B cell (primary cell): Measurements from ENCODE around the gene UBE2E3. TPM values are rescaled to one million over a fixed set of nuclear protein-coding genes. Genes with fewer than 3 reads are reported as not detected.

ENCODE experiments used
- ATAC-seq: fragments of 200-7000 bp; cut with Tn5 transposase; one replicate; pipeline ENCODE4 v1.10.0; 2021; ENCODE audit warnings: low read depth, mild to moderate bottlenecking, moderate number of reproducible peaks, moderate library complexity
- CTCF ChIA-PET: fragments of 350-600 bp; sonication (Branson Sonifier 250); formaldehyde crosslinking; loops from one replicate; lab custom pipeline; 2021; ENCODE audit warnings: antibody characterized with exemption, inconsistent platforms; lab: Charles Lee
- POLR2A ChIA-PET: fragments of 350-600 bp; sonication (Branson Sonifier 250); formaldehyde crosslinking; loops from one replicate; lab custom pipeline; 2021; ENCODE audit warnings: antibody characterized with exemption; lab: Charles Lee
- DNase-seq: peaks from one replicate; pipeline ENCODE4 v3.0.0; 2013
- H2AFZ ChIP-seq: 2 replicates; pipeline ENCODE4 v1.6.1; 2012; ENCODE audit warnings: mild to moderate bottlenecking, low read depth, low read length; ENCODE audit not compliant: insufficient read depth, poor library complexity, severe bottlenecking
- H3K27ac ChIP-seq, 2 donors: 1 replicate in 1 of 2; 2 replicates in 1 of 2; pipeline ENCODE4 v1.5.1; 2012 to 2013; ENCODE audit warnings: low read length in 2 of 2, mild to moderate bottlenecking in 2 of 2, moderate library complexity in 1 of 2
- H3K27me3 ChIP-seq, 4 experiments: fragments of 200-600 bp in 1 of 4; sonication (generic) in 1 of 4; replicated peaks in 1 of 4; 1 replicate in 2 of 4; 2 replicates in 2 of 4; pipeline versions ENCODE4 v1.6.1 to v1.7.0; 2013 to 2016; ENCODE audit warnings: low read length in 3 of 4, mild to moderate bottlenecking in 2 of 4, mixed read lengths in 1 of 4, moderate library complexity in 1 of 4; ENCODE audit not compliant: insufficient read depth in 4 of 4, control insufficient read depth in 3 of 4; ENCODE audit errors: control extremely low read depth in 1 of 4
- H3K36me3 ChIP-seq, 2 experiments: replicated peaks in 1 of 2; 1 replicate in 1 of 2; 2 replicates in 1 of 2; pipeline versions ENCODE4 v1.6.1 to v1.7.1; 2013; ENCODE audit warnings: low read length in 1 of 2; ENCODE audit not compliant: insufficient read depth in 2 of 2, control insufficient read depth in 1 of 2; ENCODE audit errors: control extremely low read depth in 1 of 2, extremely low read depth in 1 of 2
- H3K4me1 ChIP-seq, 2 donors: fragments of 200-600 bp in 1 of 2; sonication (generic) in 1 of 2; 1 replicate in 1 of 2; 2 replicates in 1 of 2; pipeline versions ENCODE4 v1.5.1 to v1.6.1; 2013 to 2017; ENCODE audit warnings: low read length in 2 of 2; ENCODE audit not compliant: control insufficient read depth in 2 of 2, insufficient read depth in 2 of 2
- H3K4me2 ChIP-seq: replicated peaks from 2 replicates; pipeline ENCODE3; 2012; ENCODE audit warnings: mild to moderate bottlenecking, low read depth, low read length; ENCODE audit not compliant: poor library complexity, severe bottlenecking
- H3K4me3 ChIP-seq, 5 experiments: fragments of 200-600 bp in 1 of 5; sonication (generic) in 1 of 5; 1 replicate in 3 of 5; 2 replicates in 2 of 5; pipeline versions ENCODE4 v1.5.1 to v1.7.0; 2011 to 2016; ENCODE audit warnings: low read length in 4 of 5, mild to moderate bottlenecking in 4 of 5, low read depth in 2 of 5, control low read depth in 1 of 5, moderate library complexity in 1 of 5; ENCODE audit not compliant: insufficient read depth in 1 of 5; ENCODE audit errors: control extremely low read depth in 1 of 5, extremely low read depth in 1 of 5
- H3K79me2 ChIP-seq: fragments of 200-600 bp; sonication (generic); one replicate; pipeline ENCODE4 v1.6.0; 2016; ENCODE audit warnings: low read length; ENCODE audit not compliant: control insufficient read depth, insufficient read depth
- H3K9ac ChIP-seq: fragments of 200-600 bp; sonication (generic); 2 replicates; pipeline ENCODE4 v1.6.1; 2017; ENCODE audit warnings: mild to moderate bottlenecking, low read length, moderate library complexity
- H3K9me3 ChIP-seq, 3 donors: one replicate each; pipeline versions ENCODE4 v1.6.1 to v1.7.1; 2013; ENCODE audit warnings: low read length in 2 of 3; ENCODE audit not compliant: control insufficient read depth in 2 of 3, insufficient read depth in 1 of 3; ENCODE audit errors: control extremely low read depth in 1 of 3
- H4K20me1 ChIP-seq: 2 replicates; pipeline ENCODE4 v1.6.0; 2012; ENCODE audit warnings: mild to moderate bottlenecking, low read length; ENCODE audit not compliant: insufficient read depth, control insufficient read depth, poor library complexity, severe bottlenecking
- H3K27ac Mint-ChIP-seq: one replicate; pipeline ENCODE4 v1.8.0; 2021; ENCODE audit warnings: mixed read lengths
- H3K27me3 Mint-ChIP-seq: one replicate; pipeline ENCODE4 v1.8.0; 2021; ENCODE audit warnings: mixed read lengths
- H3K4me1 Mint-ChIP-seq: one replicate; pipeline ENCODE4 v1.8.0; 2021; ENCODE audit warnings: mixed read lengths
- H3K4me3 Mint-ChIP-seq: one replicate; pipeline ENCODE4 v1.8.0; 2021; ENCODE audit warnings: mixed read lengths
- H3K9me3 Mint-ChIP-seq: one replicate; pipeline ENCODE4 v1.8.0; 2022; ENCODE audit warnings: mixed read lengths; ENCODE audit not compliant: insufficient read depth
- WGBS: methylation state at CpG from one replicate; pipeline ENCODE4 v1.1.5; 2013; ENCODE audit warnings: missing lambda C conversion rate; ENCODE audit not compliant: insufficient coverage; 5-methylcytosine and 5-hydroxymethylcytosine counted together
- intact Hi-C: fragments of 100-400 bp; cut with micrococcal nuclease; formaldehyde crosslinking; loops from one replicate; pipeline ENCODE4 v1.10.0; 2022
- polyA plus RNA-seq: library from polyadenylated mRNA; depleted of rRNA; stranded (reverse); fragments of >200 nt; gene quantifications from 2 replicates; pipeline ENCODE4 v1.2.3, GENCODE V29; 2012
- total RNA-seq, 2 donors: library from RNA; stranded (reverse); fragments of 120-200 nt in 1 of 2; gene quantifications; 1 replicate in 1 of 2; 2 replicates in 1 of 2; pipeline versions ENCODE4 v1.2.3 to v1.2.4, GENCODE V29; 2013 to 2022
- TF ChIP-seq, protein P1 (sequence below): fragments of 200-600 bp; IDR thresholded peaks from one replicate; pipeline ENCODE4 v1.8.0; 2022; ENCODE audit warnings: antibody characterized with exemption, mild to moderate bottlenecking

The UBE2E3 gene
- total and polyA plus RNA-seq, 2 donors (not counting 1 experiment from before 2014, with no cell fraction given) = 26.7 to 31.6 TPM

DNA sequence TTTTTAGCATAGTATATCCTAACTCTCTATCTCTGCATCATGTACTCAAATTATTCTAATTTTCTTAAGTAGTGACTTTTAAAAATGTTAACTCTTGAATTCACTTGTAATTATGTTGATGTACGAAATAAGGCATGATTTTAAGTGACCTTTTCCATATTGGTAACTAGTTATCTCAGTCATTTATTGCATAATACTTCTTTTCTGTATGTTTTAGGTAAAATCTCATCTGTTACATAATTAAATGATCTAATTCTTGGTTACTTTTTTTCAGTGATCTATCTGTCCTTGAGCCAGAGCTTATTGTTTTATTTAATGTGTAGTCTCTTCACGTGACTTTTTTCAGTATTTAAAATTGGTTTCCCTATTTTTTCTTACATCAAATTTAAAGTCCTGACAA lies 4.8 kb upstream of the UBE2E3 start:
- no CpG with 5 or more reads among the region's 2 CpGs for WGBS

More for the DNA sequence above, 4.8 kb upstream of the UBE2E3 start:
- H3K79me2 ChIP-seq = no peaks in the 10 kb centered on the region
- no peaks in the 10 kb centered on the region for H3K36me3 ChIP-seq
- H3K4me1 ChIP-seq = peaks cover 4 to 7% of the 10 kb centered on the region in 2 donors
- no peaks in the 10 kb centered on the region for H4K20me1 ChIP-seq
- ChIA-PET POLR2A (no interaction called here), CTCF (no interaction called here)
- H3K9me3 ChIP-seq = no peaks in the 10 kb centered on the region
- no peak overlapping the region for H3K9ac ChIP-seq
- no peak overlapping the region for H3K4me3 Mint-ChIP-seq
- H3K27ac Mint-ChIP-seq = no peak overlapping the region
- H3K4me1 Mint-ChIP-seq = peaks cover 8% of the 10 kb centered on the region
- H3K27me3 Mint-ChIP-seq = peaks cover 8% of the 10 kb centered on the region
- H3K27ac ChIP-seq = no peak overlapping the region
- H3K4me3 ChIP-seq = no peak overlapping the region
- H3K27me3 ChIP-seq = no peaks in the 10 kb centered on the region
- ATAC-seq = no peak
- no peaks in the 10 kb centered on the region for H3K9me3 Mint-ChIP-seq
- H2AFZ ChIP-seq = no peak overlapping the region
- no peak overlapping the region for H3K4me2 ChIP-seq
- intact Hi-C loops = loop anchor here (10.0 kb wide), 1 partner anchor 651 kb away; no protein-coding TSS in a partner anchor
- no peak for DNase-seq
- TF ChIP-seq, protein P1, sequence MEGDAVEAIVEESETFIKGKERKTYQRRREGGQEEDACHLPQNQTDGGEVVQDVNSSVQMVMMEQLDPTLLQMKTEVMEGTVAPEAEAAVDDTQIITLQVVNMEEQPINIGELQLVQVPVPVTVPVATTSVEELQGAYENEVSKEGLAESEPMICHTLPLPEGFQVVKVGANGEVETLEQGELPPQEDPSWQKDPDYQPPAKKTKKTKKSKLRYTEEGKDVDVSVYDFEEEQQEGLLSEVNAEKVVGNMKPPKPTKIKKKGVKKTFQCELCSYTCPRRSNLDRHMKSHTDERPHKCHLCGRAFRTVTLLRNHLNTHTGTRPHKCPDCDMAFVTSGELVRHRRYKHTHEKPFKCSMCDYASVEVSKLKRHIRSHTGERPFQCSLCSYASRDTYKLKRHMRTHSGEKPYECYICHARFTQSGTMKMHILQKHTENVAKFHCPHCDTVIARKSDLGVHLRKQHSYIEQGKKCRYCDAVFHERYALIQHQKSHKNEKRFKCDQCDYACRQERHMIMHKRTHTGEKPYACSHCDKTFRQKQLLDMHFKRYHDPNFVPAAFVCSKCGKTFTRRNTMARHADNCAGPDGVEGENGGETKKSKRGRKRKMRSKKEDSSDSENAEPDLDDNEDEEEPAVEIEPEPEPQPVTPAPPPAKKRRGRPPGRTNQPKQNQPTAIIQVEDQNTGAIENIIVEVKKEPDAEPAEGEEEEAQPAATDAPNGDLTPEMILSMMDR = no peak
